Measurements from ENCODE around the gene ISLR2. TPM values are rescaled to one million over a fixed set of nuclear protein-coding genes. Genes with fewer than 3 reads are reported as not detected.

Gene ISLR2
- total RNA-seq, 4 donors from 2014 or later = 0.66 to 1.5 (median 0.98) TPM; not detected in 1

DNA sequence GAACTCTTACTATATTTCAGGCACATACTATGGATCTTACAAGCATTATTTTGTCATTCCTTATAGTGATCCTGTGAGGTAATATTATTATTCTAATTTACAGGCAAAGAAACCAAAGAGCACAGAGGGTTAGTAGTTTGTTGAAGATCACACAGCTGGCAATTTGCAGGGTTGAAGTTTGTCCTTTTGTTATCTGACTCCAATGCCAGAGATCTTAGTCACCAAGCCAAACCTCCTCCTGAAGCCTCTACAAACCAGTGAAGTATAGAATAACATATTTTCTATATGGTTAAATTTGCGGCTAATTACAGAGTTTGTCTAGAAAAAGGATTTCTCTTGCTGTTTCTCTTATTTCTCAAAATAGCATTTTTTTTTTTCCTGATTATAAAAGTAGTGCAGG lies 11.2 kb downstream of the ISLR2 start:
- H3K4me3 ChIP-seq = no peak overlapping the region
- TF ChIP-seq, protein P1, sequence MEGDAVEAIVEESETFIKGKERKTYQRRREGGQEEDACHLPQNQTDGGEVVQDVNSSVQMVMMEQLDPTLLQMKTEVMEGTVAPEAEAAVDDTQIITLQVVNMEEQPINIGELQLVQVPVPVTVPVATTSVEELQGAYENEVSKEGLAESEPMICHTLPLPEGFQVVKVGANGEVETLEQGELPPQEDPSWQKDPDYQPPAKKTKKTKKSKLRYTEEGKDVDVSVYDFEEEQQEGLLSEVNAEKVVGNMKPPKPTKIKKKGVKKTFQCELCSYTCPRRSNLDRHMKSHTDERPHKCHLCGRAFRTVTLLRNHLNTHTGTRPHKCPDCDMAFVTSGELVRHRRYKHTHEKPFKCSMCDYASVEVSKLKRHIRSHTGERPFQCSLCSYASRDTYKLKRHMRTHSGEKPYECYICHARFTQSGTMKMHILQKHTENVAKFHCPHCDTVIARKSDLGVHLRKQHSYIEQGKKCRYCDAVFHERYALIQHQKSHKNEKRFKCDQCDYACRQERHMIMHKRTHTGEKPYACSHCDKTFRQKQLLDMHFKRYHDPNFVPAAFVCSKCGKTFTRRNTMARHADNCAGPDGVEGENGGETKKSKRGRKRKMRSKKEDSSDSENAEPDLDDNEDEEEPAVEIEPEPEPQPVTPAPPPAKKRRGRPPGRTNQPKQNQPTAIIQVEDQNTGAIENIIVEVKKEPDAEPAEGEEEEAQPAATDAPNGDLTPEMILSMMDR (IDR thresholded peaks at IDR 0.05) = no peak
- no peak for TF ChIP-seq EP300 (IDR thresholded peaks at IDR 0.05)
- TF ChIP-seq POLR2A (IDR thresholded peaks at IDR 0.05) = no peak
- peaks cover 0 to 6% (median 0%) of the 10 kb centered on the region in 4 donors for H3K9me3 ChIP-seq
- H3K36me3 ChIP-seq = no peaks in the 10 kb centered on the region
- peaks cover 0 to 10% (median 6%) of the 10 kb centered on the region in 4 donors for H3K4me1 ChIP-seq
- WGBS, 2 donors = 82 to 100% methylated on average over 1 of the region's 1 CpG
- no peak overlapping the region for H3K27ac ChIP-seq
- H3K27me3 ChIP-seq = peaks cover 0 to 51% of the 10 kb centered on the region in 2 donors
- no peak for DNase-seq (ENCODE audit: low spot score in 2 of 2)

DNA sequence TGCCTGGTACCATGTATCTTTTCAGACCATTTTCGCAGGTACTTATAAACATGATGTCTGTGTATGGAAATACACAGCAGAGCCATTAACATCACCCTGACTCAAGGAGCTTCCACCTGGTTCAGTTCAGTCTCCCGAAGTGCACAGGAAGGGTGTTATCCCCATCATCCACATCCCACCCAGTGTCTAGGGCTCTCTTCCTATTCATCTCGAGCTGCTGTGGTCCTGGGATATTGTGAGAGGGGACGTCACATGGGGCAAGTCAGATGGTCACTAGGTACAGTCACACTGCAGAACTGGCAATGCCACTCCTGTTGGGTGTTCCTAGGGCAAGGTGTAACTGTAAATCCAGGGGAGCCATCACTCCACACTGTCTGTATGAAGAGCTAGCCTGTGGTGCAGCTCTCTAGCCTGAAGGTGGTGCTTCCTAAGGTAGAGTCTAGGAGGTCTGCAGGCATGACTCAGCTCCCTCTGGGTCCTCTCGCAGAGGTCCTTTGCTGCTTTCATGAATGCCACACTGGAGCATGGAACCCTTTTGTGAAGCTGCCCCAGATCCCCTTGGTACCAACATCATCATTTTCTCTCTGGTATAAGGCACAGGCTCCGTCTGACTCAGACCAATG lies 13.9 kb downstream of the ISLR2 start:
- Histone ChIP-seq H3K27ac (no peak overlapping the region), H3K4me3 (no peak overlapping the region), H3K27me3 (peaks cover 0 to 25% of the 10 kb centered on the region in 2 donors), H3K9me3 (peaks cover 0 to 11% (median 0%) of the 10 kb centered on the region in 4 donors), H3K4me1 (no peaks in the 10 kb centered on the region), H3K36me3 (no peaks in the 10 kb centered on the region)
- TF ChIP-seq POLR2A (IDR thresholded peaks at IDR 0.05) (no peak), EP300 (IDR thresholded peaks at IDR 0.05) (no peak)
- TF ChIP-seq, protein P1 (IDR thresholded peaks at IDR 0.05) = no peak
- WGBS, 2 donors = 80 to 83% methylated on average over 6 of the region's 6 CpGs
- DNase-seq (ENCODE audit: low spot score in 2 of 2) = no peak

DNA sequence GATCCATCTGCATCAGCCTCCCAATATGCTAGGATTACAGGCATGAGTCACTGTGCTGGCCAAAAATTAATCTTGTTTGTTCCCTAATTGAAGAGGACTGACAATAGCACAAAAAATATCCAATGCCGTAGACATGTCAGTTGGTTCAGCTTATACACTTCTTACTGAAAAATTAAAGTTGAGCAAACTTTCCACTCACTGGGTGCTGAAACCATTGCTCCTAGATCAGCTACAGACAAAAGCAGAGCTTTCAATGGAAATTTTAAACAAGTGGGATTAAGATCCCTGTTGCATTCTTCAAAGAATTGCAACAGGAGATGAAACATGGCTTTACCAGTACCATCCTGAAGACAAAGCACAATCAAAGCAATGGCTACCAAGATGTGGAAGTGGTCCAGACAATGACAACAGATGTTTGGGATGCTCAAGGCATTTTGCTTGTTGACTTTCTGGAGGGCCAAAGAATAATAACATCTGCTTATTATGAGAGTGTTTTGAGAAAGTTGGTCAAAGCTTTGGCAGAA lies 16.0 kb downstream of the ISLR2 start:
- Histone ChIP-seq H3K9me3 (peaks cover 0 to 11% (median 0%) of the 10 kb centered on the region in 4 donors), H3K4me1 (no peaks in the 10 kb centered on the region), H3K27me3 (peaks cover 0 to 21% of the 10 kb centered on the region in 2 donors), H3K27ac (no peak overlapping the region), H3K4me3 (no peak overlapping the region), H3K36me3 (no peaks in the 10 kb centered on the region)
- WGBS, 2 donors = 92 to 95% methylated on average over 1 of the region's 1 CpG
- no peak for DNase-seq (ENCODE audit: low spot score in 2 of 2)
- TF ChIP-seq POLR2A (IDR thresholded peaks at IDR 0.05) = no peak
- TF ChIP-seq, protein P1 (IDR thresholded peaks at IDR 0.05) = no peak
- TF ChIP-seq EP300 (IDR thresholded peaks at IDR 0.05) = no peak

DNA sequence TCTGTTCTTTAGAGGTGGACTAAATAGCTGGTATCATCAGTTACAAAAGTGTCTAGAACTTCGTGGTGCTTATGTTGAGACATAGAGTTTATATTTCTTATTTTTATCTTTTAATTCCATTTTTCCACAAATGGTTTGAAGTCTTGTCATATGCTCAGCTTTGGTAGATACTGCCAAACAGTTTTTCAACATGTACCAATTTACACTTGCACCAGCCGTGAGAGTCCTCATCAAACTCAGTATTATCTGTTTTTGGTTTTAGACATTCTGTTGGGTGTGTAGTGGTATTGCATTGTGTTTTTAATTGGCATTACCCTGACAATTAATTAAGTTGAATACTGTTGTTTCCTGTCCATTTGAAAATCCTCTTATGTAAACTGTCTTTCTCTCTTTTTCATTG lies 16.7 kb downstream of the ISLR2 start:
- Histone ChIP-seq H3K4me3 (no peak overlapping the region), H3K9me3 (peaks cover 0 to 11% (median 0%) of the 10 kb centered on the region in 4 donors), H3K27ac (no peak overlapping the region), H3K27me3 (peaks cover 0 to 21% of the 10 kb centered on the region in 2 donors), H3K36me3 (no peaks in the 10 kb centered on the region), H3K4me1 (no peaks in the 10 kb centered on the region)
- WGBS, 2 donors = 64 to 72% methylated on average over 2 of the region's 2 CpGs
- DNase-seq (ENCODE audit: low spot score in 2 of 2) = no peak
- TF ChIP-seq EP300 (IDR thresholded peaks at IDR 0.05) = no peak
- TF ChIP-seq POLR2A (IDR thresholded peaks at IDR 0.05) = no peak
- TF ChIP-seq, protein P1 (IDR thresholded peaks at IDR 0.05) = no peak

DNA sequence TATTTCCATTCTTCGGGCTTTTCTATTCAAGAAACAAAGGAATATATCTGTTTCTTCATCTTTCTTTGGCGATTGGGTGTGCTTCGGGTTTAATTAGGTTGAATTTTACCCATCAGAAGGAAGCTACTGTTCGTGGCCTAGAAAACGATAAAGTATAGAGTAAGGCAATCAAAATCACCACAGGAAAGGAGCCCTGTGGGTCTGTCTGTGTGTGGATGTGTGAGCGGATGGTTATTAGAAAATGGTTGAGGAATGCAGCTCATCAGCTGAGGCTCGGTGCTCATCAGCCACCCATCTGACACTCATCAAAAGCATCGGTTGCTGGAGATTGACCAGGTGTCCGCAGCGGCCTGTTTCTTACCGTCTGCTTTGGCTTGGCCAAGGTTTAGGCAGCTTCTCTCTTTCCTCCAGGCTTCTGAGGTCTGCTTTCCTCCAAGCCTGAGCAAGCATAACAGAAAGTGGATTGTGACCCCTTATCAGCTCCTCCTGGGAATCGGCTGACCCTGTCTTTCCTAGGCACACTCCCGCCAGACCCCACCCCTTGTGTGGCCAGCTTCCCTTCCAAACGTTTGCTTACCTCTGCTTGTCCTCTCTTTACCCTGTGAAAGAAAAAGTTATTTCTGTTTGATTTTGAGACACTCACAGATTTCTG lies 25.5 kb downstream of the ISLR2 start:
- no peaks in the 10 kb centered on the region for H3K9me3 ChIP-seq
- WGBS, 2 donors = 68 to 69% methylated on average over 14 of the region's 14 CpGs
- H3K4me1 ChIP-seq = peaks cover 0 to 12% (median 0%) of the 10 kb centered on the region in 4 donors
- TF ChIP-seq POLR2A (IDR thresholded peaks at IDR 0.05) (no peak), EP300 (IDR thresholded peaks at IDR 0.05) (no peak)
- H3K36me3 ChIP-seq = no peaks in the 10 kb centered on the region
- no peak overlapping the region for H3K4me3 ChIP-seq
- H3K27ac ChIP-seq = no peak overlapping the region
- no peak for DNase-seq (ENCODE audit: low spot score in 2 of 2)
- no peaks in the 10 kb centered on the region for H3K27me3 ChIP-seq
